ENCODE data around the gene SPOCD1. TPM values are rescaled to one million over a fixed set of nuclear protein-coding genes. Genes with fewer than 3 reads are reported as not detected.

Gene SPOCD1
- total RNA-seq, 1 experiment from 2014 or later: 0.66 TPM

DNA sequence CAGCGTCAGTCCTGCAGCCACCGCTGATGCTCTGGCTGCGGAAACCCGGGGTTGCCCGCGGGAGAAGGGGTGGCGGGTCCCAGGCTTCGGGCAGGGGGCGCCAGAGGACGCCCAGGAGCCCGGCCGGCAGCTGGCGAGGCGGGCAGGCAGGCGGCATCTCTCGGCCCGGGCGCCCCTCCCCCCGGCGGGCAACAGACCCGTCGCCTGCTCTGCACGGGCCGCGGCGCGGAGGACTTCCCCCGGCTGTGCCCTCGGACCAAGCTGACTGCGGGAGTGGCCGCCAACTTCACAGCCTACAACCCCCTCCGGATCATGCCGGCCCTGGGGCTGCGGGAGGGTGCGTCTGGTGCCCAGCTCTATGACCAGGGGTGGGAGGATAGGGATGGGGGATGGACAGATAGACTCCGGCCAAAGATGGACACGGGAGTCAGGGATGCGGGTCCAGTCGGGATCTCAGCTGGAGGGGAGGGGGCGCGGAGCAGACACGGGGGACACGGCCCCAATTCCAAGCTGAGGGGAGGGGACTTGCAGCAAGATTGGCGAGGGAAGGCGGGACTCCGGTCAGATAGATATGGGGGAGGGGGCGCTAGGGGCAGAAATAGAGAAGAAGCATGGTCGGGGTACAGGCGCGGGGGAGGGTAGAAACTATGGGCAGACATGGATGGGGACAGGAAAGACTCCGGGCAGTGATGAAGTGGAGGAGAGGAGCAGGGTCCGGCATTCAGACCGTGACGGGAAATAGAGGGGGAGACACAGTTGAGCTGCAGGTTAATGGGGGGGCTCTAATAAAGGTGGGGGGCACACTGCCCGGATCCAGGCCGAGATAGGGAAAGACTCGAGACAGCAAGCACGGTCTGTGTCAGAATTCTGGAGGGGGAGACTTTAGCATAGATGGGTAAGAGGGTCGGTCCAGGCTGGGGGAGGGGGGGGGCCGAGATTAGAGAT lies 52.8 kb downstream of the SPOCD1 start:
- Histone ChIP-seq H3K4me1 (peaks cover 25% of the 10 kb centered on the region), H3K9me3 (no peaks in the 10 kb centered on the region), H3K36me3 (ENCODE audit: control insufficient read depth, insufficient read depth, low read length) (no peaks in the 10 kb centered on the region), H3K4me3 (ENCODE audit: low read depth, low read length) (peak overlapping the region; percentile 38), H3K27me3 (replicated peaks; ENCODE audit: control insufficient read depth, insufficient read depth, low read length) (no peaks in the 10 kb centered on the region)
- Mint-ChIP-seq H3K27me3 (ENCODE audit: insufficient read depth, unreplicated experiment) (peaks cover 6% of the 10 kb centered on the region), H3K36me3 (ENCODE audit: insufficient read depth, unreplicated experiment) (peaks cover 5% of the 10 kb centered on the region), H3K4me3 (ENCODE audit: unreplicated experiment) (peak overlapping the region; percentile 84), H3K9me3 (ENCODE audit: unreplicated experiment) (no peaks in the 10 kb centered on the region), H3K27ac (ENCODE audit: unreplicated experiment) (no peak overlapping the region), H3K4me1 (ENCODE audit: low read depth, unreplicated experiment) (peaks cover 8% of the 10 kb centered on the region)
- BruUV-seq (replicated peaks): no TSS peak
- ChIA-PET CTCF (interaction anchor here (0.6 to 1.6 kb wide), 5 partner anchors 9 to 241 kb away, joined by 3 to 12 read pairs (median 7); no protein-coding TSS in a partner anchor), POLR2A (interaction anchor here (0.6 kb wide), 2 partner anchors 26 to 81 kb away, joined by 3 to 8 read pairs; no protein-coding TSS in a partner anchor)
- intact Hi-C loops (cut with micrococcal nuclease; ENCODE audit: unreplicated experiment): loop anchor here (1.0 kb wide), 1 partner anchor 26 kb away; no protein-coding TSS in a partner anchor
- TF ChIP-seq, protein P1, sequence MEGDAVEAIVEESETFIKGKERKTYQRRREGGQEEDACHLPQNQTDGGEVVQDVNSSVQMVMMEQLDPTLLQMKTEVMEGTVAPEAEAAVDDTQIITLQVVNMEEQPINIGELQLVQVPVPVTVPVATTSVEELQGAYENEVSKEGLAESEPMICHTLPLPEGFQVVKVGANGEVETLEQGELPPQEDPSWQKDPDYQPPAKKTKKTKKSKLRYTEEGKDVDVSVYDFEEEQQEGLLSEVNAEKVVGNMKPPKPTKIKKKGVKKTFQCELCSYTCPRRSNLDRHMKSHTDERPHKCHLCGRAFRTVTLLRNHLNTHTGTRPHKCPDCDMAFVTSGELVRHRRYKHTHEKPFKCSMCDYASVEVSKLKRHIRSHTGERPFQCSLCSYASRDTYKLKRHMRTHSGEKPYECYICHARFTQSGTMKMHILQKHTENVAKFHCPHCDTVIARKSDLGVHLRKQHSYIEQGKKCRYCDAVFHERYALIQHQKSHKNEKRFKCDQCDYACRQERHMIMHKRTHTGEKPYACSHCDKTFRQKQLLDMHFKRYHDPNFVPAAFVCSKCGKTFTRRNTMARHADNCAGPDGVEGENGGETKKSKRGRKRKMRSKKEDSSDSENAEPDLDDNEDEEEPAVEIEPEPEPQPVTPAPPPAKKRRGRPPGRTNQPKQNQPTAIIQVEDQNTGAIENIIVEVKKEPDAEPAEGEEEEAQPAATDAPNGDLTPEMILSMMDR (IDR thresholded peaks at IDR 0.05; ENCODE audit: insufficient read depth in 1 of 2, low read depth in 1 of 2, low read length in 1 of 2, severe bottlenecking in 1 of 2, unreplicated experiment in 1 of 2): peak; percentile 33 to 37
- DNase-seq: peak in 1 of 2 experiments; percentile 72

DNA sequence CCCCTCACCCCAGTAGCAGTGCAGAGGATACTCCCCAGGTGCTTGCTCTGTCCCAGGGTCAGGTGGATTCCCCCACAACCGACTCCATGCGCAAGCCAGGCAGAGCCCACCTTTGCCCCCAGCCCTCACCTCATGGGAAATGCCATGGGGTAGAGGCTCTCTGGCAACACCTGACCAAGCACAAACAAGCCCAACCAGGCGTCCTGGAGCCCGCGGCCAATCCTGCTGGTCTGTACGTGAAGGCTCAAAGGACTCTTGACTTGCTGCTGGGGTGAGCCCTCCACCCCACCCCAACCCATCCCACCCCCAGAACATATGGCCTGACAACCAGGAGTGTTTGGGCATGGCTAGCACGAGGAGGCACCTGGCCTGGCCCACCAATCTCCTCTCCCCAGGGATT lies 53.5 kb downstream of the SPOCD1 start:
- CTCF ChIA-PET: interaction anchor here (0.7 to 1.6 kb wide), 3 partner anchors 8 to 202 kb away, joined by 7 to 12 read pairs (median 8); no protein-coding TSS in a partner anchor
- no TSS peak for BruUV-seq (replicated peaks)
- no peak overlapping the region for H3K27ac Mint-ChIP-seq (ENCODE audit: unreplicated experiment)
- peak overlapping the region; percentile 84 for H3K4me3 Mint-ChIP-seq (ENCODE audit: unreplicated experiment)
- TF ChIP-seq, protein P1 (IDR thresholded peaks at IDR 0.05; ENCODE audit: insufficient read depth in 1 of 2, low read depth in 1 of 2, low read length in 1 of 2, severe bottlenecking in 1 of 2, unreplicated experiment in 1 of 2): no peak
- Histone ChIP-seq H3K27me3 (replicated peaks; ENCODE audit: control insufficient read depth, insufficient read depth, low read length) (no peaks in the 10 kb centered on the region), H3K9me3 (no peaks in the 10 kb centered on the region), H3K4me1 (peaks cover 25% of the 10 kb centered on the region), H3K4me3 (ENCODE audit: low read depth, low read length) (no peak overlapping the region), H3K36me3 (ENCODE audit: control insufficient read depth, insufficient read depth, low read length) (no peaks in the 10 kb centered on the region)
- H3K27me3 Mint-ChIP-seq (ENCODE audit: insufficient read depth, unreplicated experiment): peaks cover 4% of the 10 kb centered on the region
- H3K36me3 Mint-ChIP-seq (ENCODE audit: insufficient read depth, unreplicated experiment): peaks cover 5% of the 10 kb centered on the region
- POLR2A ChIA-PET: interaction anchor here (0.6 kb wide), 1 partner anchor 81 kb away, joined by 8 read pairs; no protein-coding TSS in a partner anchor
- no peaks in the 10 kb centered on the region for H3K9me3 Mint-ChIP-seq (ENCODE audit: unreplicated experiment)
- intact Hi-C loops (cut with micrococcal nuclease; ENCODE audit: unreplicated experiment): loop anchor here (1.0 kb wide), 1 partner anchor 27 kb away; no protein-coding TSS in a partner anchor
- DNase-seq: no peak
- peaks cover 8% of the 10 kb centered on the region for H3K4me1 Mint-ChIP-seq (ENCODE audit: low read depth, unreplicated experiment)

DNA sequence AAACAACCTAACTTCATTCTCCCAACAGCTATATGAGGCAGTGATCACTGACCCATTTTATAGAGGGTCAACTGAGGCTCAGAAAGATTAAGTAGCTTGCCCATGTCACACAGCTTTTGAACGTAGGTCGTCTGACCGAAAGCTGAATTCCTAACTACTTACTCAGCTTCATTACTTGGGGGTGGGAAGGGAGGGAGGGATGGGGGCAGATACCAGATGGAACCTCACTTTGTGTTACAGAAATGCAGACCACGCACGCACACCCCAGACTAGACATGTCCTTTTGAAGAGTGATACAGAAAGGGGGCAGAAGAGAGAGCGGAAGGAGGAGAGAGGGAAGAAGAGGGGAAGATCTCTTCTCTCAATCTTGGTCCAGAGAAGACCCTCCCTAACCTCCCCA lies 53.9 kb downstream of the SPOCD1 start:
- no TSS peak for BruUV-seq (replicated peaks)

More for the DNA sequence above, 53.9 kb downstream of the SPOCD1 start:
- peaks cover 25% of the 10 kb centered on the region for H3K4me1 ChIP-seq
- H3K36me3 ChIP-seq (ENCODE audit: control insufficient read depth, insufficient read depth, low read length): no peaks in the 10 kb centered on the region
- no peak overlapping the region for H3K4me3 ChIP-seq (ENCODE audit: low read depth, low read length)
- no peak for DNase-seq
- ChIA-PET POLR2A (no interaction called here), CTCF (interaction anchor here (0.6 to 2.3 kb wide), 2 partner anchors 27 to 202 kb away, joined by 3 to 12 read pairs; no protein-coding TSS in a partner anchor)
- Mint-ChIP-seq H3K4me3 (ENCODE audit: unreplicated experiment) (no peak overlapping the region), H3K27me3 (ENCODE audit: insufficient read depth, unreplicated experiment) (peaks cover 3% of the 10 kb centered on the region), H3K27ac (ENCODE audit: unreplicated experiment) (no peak overlapping the region), H3K4me1 (ENCODE audit: low read depth, unreplicated experiment) (peaks cover 8% of the 10 kb centered on the region), H3K9me3 (ENCODE audit: unreplicated experiment) (no peaks in the 10 kb centered on the region), H3K36me3 (ENCODE audit: insufficient read depth, unreplicated experiment) (peaks cover 5% of the 10 kb centered on the region)
- H3K9me3 ChIP-seq: no peaks in the 10 kb centered on the region
- H3K27me3 ChIP-seq (replicated peaks; ENCODE audit: control insufficient read depth, insufficient read depth, low read length): no peaks in the 10 kb centered on the region
- TF ChIP-seq, protein P1 (IDR thresholded peaks at IDR 0.05; ENCODE audit: insufficient read depth in 1 of 2, low read depth in 1 of 2, low read length in 1 of 2, severe bottlenecking in 1 of 2, unreplicated experiment in 1 of 2): no peak
- intact Hi-C loops (cut with micrococcal nuclease; ENCODE audit: unreplicated experiment): loop anchor here (1.0 kb wide), 1 partner anchor 27 kb away; no protein-coding TSS in a partner anchor
